HG02840 (cell line): ENCODE measurements around the gene SH3GL3.

Experiments
- ATAC-seq: cut with Tn5 transposase; IDR thresholded peaks from one replicate; pipeline ENCODE4 v1.9.1; 2021; ENCODE audit warnings: mild to moderate bottlenecking, moderate library complexity, moderate number of reproducible peaks; ENCODE audit not compliant: unreplicated experiment, low FRiP score

The SH3GL3 gene

DNA sequence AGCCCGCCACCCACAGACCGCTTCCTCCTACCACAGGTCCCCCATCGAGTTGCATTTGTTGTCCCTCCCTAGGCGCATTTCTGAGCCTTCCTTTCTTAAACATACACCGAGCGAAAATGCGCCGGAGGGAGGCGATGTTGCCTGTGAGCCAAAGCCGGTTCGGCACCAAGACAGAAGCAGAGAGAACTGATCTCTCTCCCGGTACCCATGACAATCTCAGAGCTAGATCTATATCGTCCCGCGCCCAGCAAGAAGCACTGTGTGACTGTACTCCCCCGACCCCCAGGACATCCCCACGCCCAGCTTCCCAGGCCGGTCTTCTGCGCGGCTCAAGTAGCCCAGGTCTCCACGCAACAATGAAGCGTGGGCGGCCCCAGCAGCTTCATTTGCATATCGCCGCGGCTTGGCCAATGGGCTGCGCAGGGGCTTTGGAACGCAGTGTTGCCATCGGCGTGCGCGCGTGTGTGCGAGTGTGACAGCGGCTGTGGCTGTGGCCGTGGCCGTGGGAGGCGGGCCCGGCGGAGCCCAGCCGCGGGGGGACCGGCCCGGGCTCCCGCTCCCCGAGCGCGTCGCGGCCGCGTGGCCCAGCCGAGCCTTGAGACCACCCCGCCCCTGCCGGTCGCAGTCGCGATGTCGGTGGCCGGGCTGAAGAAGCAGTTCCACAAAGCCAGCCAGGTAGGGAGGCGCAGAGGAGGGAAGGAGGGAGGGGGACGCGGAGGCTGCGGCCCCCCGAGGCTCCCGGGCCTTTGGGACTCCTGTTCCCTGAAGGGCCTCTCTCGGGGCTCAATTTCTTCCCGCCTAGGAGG lies at the start of gene SH3GL3:
TSS of gene SH3GL3 (plus strand) at position 438 of the 806 bp plus-strand sequence. CDS start at position 631, 193 bp downstream.
- ATAC-seq: no peak

DNA sequence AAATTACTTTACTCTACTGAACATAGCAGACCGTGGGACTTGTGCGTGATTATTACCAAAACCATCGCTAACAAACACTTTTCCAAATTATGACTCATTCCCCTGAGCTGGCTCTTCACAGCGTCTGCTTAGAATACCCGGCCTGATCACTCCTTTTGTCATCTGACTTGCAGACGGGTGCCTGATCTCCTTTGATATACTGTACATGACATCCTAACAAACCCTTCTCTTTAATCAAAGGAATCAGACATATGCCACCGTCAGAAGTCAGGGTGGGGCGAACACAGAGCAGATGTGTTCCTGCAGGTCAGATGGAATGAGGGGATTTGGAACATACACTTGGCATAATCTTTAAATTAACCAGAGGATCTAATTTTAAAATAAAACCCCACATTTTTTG lies 48.5 kb upstream of the SH3GL3 start:
- no peak for ATAC-seq

GRCh38 chr15:83404121-83404520 lies 43.0 kb upstream of the SH3GL3 start:
- no peak for ATAC-seq

- no peak for ATAC-seq
These were observed 36.6 kb upstream of the SH3GL3 start for GRCh38 chr15:83410532-83410931.

DNA sequence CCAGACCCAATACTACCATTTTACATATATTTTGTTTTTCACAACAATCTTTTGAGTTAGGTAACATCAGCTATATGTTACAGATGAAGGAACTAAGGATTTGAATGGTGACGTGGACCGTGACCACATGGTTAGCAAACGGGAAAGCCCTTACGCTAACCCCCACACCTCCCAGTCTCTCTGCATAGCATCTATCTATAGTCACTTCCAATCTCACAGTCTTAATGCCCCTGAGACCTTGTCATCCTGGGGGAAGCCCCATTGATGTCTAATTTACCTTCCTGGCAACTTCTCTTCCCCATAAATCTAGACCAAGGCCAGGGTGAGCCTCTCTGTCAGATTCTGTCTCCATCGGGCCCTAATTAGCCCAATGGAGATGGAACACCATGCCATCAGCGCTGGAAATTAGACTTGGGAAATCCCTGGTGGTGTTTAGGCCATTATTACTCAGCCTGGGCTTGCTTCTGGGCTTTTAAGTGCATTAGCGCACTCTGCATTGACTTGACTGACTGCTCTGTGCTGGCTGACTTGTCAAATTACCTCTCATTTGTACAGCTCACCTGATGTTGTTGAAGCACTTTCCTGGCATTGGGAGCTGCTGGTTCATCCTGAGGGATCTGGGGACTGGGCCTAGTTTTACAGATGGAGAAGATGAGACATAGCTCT lies 34.0 kb upstream of the SH3GL3 start:
- no peak for ATAC-seq

GRCh38 chr15:83422081-83422480 lies 25.1 kb upstream of the SH3GL3 start:
- ATAC-seq: no peak

- ATAC-seq: no peak
These were observed 24.6 kb upstream of the SH3GL3 start for GRCh38 chr15:83422541-83422940.

- no peak for ATAC-seq
These were observed 23.0 kb upstream of the SH3GL3 start for GRCh38 chr15:83424101-83424500.

- no peak for ATAC-seq
These were observed 16.7 kb upstream of the SH3GL3 start for GRCh38 chr15:83430441-83430840.

GRCh38 chr15:83431521-83431920 lies 15.6 kb upstream of the SH3GL3 start:
- no peak for ATAC-seq

- ATAC-seq: no peak
These were observed 11.9 kb upstream of the SH3GL3 start for GRCh38 chr15:83435202-83435601.

GRCh38 chr15:83435782-83436181 lies 11.4 kb upstream of the SH3GL3 start:
- no peak for ATAC-seq

- no peak for ATAC-seq
These were observed 10.5 kb upstream of the SH3GL3 start for GRCh38 chr15:83436513-83437158.

- no peak for ATAC-seq
These were observed 3.9 kb upstream of the SH3GL3 start for GRCh38 chr15:83443076-83443847.

DNA sequence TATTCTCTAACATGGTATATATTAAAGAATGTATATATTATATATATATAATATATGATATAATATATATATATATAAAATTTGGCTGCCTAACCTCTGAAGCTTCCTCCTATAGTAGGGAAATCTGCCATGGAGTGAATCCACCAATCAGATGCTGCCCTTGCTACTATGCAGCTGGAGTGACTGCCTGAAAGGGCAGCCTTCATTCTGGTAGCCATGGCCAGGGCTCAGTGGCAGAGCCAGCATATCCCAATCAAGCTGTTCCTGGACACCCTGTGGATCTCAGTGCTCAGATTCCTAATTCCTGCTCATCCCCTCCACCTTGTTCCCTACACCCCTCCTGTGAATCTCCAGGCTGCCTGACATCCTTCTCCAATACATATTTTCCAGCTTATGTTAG lies 2.2 kb upstream of the SH3GL3 start:
- ATAC-seq: no peak

DNA sequence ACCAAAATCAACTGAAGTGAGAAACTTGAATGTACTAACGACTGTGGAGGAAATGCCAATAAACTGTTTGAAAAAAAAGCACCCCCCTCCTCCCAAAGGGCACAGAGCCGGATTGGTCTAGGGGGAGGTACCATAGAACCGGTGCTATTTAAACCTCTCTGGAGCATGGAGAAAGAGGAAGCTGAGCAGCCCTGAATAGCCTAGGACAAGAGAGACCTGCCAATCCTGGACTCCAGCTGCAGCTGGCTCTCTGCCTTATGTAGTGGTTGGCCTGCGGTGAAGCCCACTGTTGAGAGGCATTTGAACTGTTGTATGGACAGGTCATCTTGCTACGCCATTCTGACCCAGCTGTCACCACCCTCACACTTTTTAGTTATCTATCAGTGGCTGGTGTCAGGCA lies 1.5 kb upstream of the SH3GL3 start:
- no peak for ATAC-seq

- ATAC-seq: no peak
These were observed 724 bp upstream of the SH3GL3 start for GRCh38 chr15:83446417-83446816.

DNA sequence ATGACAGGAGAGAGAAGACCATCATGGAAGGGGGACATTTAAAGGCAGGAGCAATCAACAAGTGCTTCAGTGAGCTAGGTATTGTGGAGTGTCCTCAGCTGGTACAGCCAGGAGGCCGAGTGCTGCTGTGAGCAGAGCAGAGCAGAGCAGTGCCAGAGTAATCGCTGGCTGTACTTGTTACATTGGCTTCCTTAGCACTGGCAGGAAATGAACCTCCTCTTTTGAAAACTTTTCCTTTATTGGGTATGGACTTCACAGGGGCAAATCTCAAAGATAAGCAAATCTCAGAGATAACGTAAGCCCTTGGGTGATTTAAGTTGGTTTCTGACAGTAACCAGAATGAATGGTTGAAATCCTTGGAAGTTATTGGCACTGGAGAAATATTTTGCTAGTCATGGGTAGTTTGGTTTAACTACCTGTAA lies 2.1 kb downstream of the SH3GL3 start:
- no peak for ATAC-seq

GRCh38 chr15:83449937-83450506 lies 2.9 kb downstream of the SH3GL3 start:
- ATAC-seq: no peak

GRCh38 chr15:83457149-83457548 lies 10.0 kb downstream of the SH3GL3 start:
- ATAC-seq: no peak
